ENCODE measurements around the gene WLS. TPM values are rescaled to one million over a fixed set of nuclear protein-coding genes. Genes with fewer than 3 reads are reported as not detected.
A peak's percentile ranks its signal among the peaks of the same experiment; 100 is the strongest.

WLS gene
- total and polyA plus RNA-seq, 10 of the 15 experiments (the other 5 are each of a cell fraction or from before 2014, with no cell fraction given), result 0.04 to 0.36 TPM; not detected in 8

DNA sequence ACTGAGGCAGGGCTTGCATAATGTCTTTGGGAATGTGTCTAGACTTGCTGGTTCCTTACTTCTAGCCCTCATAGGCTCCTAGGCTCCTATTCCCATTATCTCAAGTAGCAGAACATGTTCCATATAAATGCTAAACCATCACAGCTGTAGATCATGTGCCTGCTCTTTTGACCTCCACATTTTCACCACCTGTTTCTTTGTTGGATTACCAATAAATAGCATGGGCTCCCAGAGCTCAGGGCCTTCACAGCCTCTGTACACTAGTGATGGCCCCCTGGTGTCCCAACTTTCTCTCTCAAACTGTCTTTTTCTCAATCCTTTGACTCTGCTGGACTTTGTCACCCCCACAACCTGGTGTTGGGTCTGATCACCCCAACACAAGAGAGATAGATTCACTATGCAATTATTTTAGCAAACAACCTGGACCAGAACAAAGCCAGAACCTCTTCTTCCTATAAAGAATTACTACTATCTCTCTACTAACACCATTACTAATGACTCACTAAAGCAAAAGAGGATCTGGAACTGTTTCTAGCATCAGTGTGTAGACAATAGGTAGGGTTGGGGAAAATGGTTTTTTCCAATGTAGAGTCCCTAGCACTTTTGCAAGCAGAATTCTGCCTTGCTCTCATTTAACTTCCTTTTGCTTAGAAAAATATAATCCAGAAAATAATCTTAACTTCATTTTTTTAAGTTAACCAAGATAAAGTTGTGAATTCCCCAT is 51.7 kb downstream of the WLS start (continued):
- TF ChIP-seq PML (IDR thresholded peaks at IDR 0.05; ENCODE audit: low read length) (no peak), NR2F1 (conservative IDR thresholded peaks at IDR 0.05) (peak; percentile 35; the same call in 1 of the 2 replicates), NFYA (IDR thresholded peaks at IDR 0.05; ENCODE audit: borderline replicate concordance, low read depth, low read length) (no peak), CBFB (IDR thresholded peaks at IDR 0.05; ENCODE audit: low read depth) (no peak), SUZ12 (IDR thresholded peaks at IDR 0.05; ENCODE audit: unreplicated experiment) (no peak), CHD1 (IDR thresholded peaks at IDR 0.05; ENCODE audit: low read depth, low read length) (no peak), KAT2A (conservative IDR thresholded peaks at IDR 0.05; ENCODE audit: control insufficient read depth, low read depth, low read length) (no peak), SMAD5 (IDR thresholded peaks at IDR 0.05; ENCODE audit: low read depth) (no peak), IRF5 (IDR thresholded peaks at IDR 0.05; ENCODE audit: borderline replicate concordance) (no peak), CREB1 (IDR thresholded peaks at IDR 0.05; ENCODE audit: low read depth) (no peak), RELA (IDR thresholded peaks at IDR 0.05; ENCODE audit: borderline replicate concordance, partially characterized antibody) (no peak)
- TF ChIP-seq, protein P1, sequence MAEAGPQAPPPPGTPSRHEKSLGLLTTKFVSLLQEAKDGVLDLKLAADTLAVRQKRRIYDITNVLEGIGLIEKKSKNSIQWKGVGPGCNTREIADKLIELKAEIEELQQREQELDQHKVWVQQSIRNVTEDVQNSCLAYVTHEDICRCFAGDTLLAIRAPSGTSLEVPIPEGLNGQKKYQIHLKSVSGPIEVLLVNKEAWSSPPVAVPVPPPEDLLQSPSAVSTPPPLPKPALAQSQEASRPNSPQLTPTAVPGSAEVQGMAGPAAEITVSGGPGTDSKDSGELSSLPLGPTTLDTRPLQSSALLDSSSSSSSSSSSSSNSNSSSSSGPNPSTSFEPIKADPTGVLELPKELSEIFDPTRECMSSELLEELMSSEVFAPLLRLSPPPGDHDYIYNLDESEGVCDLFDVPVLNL (IDR thresholded peaks at IDR 0.05; ENCODE audit: low read depth, low read length), result no peak

Data from GM12878 (cell line).